ENCODE results near the gene CSF3R.

CSF3R gene

DNA sequence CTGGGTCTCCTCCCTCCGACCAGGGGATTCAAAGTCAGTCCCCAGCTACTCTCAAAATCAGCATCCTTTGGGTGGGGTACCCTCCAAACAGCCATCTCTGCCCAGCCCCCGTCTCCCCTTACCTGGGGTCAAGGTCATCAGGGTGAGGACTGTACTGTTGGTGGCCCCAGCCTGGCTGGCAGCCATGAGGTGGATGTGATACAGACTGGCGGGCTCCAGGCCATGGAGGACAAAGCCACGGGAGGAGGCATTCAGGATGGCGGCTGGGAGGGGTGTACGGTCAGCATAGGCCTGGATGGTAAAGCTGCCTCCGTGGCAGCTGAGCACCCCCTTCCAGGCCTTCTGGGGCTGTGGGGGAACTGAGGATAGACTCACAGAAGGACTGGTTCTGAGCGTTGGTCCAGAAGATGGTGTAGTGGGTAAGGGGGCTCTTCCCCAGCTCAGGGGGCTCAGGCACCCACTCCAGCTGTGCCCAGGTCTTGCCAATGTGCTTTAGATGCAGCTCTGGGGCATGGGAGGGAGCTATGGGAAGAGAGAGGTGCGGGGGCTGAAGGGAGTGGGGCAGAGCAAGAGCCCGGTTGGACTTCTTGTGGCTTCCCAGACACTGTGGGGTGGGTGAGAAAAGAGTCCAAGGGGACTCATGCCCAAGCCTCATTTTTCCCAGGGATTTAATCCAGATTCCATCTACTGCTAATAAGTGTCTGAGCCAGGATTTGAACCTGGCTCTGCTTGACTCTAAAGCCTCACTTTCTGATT is 14.8 kb downstream of the CSF3R start:
- H3K9me3 ChIP-seq (ENCODE audit: control insufficient read depth, low read length): no peaks in the 10 kb centered on the region
- H3K4me3 ChIP-seq (ENCODE audit: extremely low read depth, insufficient read depth, low read length, poor library complexity, severe bottlenecking): no peak overlapping the region
- H3K36me3 ChIP-seq (ENCODE audit: control insufficient read depth, insufficient read depth, low read length): no peaks in the 10 kb centered on the region
- H3K27ac ChIP-seq (ENCODE audit: low read depth, low read length, severe bottlenecking): no peak overlapping the region
- WGBS, 2 experiments (ENCODE audit: insufficient coverage in 2 of 2): 95 to 96% methylated on average over 7 to 8 of the region's 10 CpGs
- peaks cover 12% of the 10 kb centered on the region for H3K4me1 ChIP-seq (ENCODE audit: control insufficient read depth, insufficient read depth, low read length, poor library complexity, severe bottlenecking)

DNA sequence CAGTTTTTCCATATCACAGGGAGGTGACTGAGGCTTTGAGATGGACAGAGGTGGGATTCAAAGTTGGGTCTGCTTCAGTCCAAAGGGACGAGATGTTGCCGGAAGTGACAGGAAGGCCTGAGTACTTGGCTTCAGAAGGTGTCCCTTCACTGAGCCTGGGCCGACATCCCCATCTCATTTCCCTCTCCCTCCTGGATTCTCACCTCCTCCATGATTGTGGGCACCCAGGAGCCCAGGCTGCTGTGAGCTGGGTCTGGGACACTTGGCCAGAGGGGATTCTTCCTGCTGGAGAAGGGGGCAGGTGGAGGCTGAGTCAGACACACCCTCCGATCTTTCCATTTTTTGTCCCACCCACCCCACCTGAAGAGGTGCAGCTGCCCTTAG is 15.7 kb downstream of the CSF3R start:
- Histone ChIP-seq H3K27ac (ENCODE audit: low read depth, low read length, severe bottlenecking) (no peak overlapping the region), H3K4me1 (ENCODE audit: control insufficient read depth, insufficient read depth, low read length, poor library complexity, severe bottlenecking) (peaks cover 12% of the 10 kb centered on the region), H3K9me3 (ENCODE audit: control insufficient read depth, low read length) (no peaks in the 10 kb centered on the region), H3K36me3 (ENCODE audit: control insufficient read depth, insufficient read depth, low read length) (peaks cover 6% of the 10 kb centered on the region), H3K4me3 (ENCODE audit: extremely low read depth, insufficient read depth, low read length, poor library complexity, severe bottlenecking) (no peak overlapping the region)
- WGBS, 2 experiments (ENCODE audit: insufficient coverage in 2 of 2): 93 to 100% methylated on average over 2 to 3 of the region's 4 CpGs

DNA sequence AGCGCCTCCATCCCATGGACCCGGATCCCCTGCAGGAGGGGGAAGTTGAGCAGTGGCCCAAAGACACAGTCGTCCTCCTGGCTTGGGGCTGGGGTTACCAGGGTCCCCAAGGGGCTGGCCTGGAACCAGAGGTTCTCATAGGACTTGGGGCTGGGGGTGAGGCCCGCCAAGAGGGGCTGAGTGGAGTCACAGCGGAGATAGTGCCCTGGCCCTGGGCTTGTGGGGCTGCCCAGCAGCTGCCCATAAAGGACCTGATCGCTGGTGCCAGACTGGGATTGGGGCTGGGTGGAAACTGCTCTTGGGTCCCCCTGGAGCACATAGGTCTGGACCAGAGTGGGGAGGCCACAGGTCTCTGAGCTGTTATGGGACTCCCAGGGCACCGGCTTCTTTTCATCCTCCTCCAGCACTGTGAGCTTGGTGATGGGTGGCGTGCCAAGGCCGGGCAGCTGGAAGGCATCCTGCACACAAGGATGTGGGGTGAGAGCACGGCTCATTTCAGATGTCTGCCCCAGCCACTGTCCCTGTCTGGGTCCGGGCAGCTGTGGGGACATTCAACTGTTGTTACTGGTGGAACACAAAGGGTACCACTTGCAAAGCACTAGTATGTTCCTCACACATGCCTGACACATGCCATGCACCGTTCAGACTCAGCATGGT is 16.2 kb downstream of the CSF3R start:
- Histone ChIP-seq H3K4me3 (ENCODE audit: extremely low read depth, insufficient read depth, low read length, poor library complexity, severe bottlenecking) (no peak overlapping the region), H3K4me1 (ENCODE audit: control insufficient read depth, insufficient read depth, low read length, poor library complexity, severe bottlenecking) (peaks cover 12% of the 10 kb centered on the region), H3K27ac (ENCODE audit: low read depth, low read length, severe bottlenecking) (peak overlapping the region; percentile 29), H3K36me3 (ENCODE audit: control insufficient read depth, insufficient read depth, low read length) (peaks cover 11% of the 10 kb centered on the region), H3K9me3 (ENCODE audit: control insufficient read depth, low read length) (no peaks in the 10 kb centered on the region)
- WGBS, 2 experiments (ENCODE audit: insufficient coverage in 2 of 2): 90 to 94% methylated on average over 7 to 11 of the region's 12 CpGs

DNA sequence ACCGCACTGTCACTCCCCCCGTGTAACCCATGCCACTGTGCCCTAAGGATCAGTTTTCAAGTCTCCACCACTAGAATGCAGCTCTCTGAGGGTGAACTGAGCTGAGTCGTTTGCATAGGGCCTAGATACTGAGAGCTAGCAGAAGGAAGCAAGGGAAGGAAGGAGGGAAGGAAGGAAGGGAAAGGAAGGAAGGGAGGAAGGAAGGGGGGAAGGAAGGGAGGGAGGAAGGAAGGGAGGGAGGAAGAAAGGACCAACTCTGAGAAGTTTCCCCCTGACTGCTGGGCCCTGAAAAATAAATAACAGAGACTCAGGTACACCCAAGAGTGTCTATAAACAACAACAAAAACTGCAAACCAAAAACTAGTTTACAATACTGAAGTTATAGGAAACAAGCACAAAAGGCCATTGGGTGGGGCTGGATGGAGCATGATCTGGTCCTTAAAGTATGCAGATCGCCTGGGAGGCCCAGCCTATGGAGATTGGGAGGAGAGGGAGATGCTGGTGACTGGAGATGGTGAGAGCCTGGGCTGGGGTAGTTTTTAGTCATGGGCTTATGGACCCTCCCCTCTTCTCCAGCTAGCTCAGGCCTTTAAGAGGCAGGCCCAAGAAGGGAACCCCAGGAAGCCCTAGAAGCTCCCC is 16.9 kb downstream of the CSF3R start:
- 20 to 48% methylated on average over 2 of the region's 4 CpGs for whole genome bisulfite sequencing, 2 experiments (ENCODE audit: insufficient coverage in 2 of 2)
- Histone ChIP-seq H3K27ac (ENCODE audit: low read depth, low read length, severe bottlenecking) (peak overlapping the region; percentile 99), H3K4me1 (ENCODE audit: control insufficient read depth, insufficient read depth, low read length, poor library complexity, severe bottlenecking) (peaks cover 12% of the 10 kb centered on the region), H3K4me3 (ENCODE audit: extremely low read depth, insufficient read depth, low read length, poor library complexity, severe bottlenecking) (no peak overlapping the region), H3K9me3 (ENCODE audit: control insufficient read depth, low read length) (no peaks in the 10 kb centered on the region), H3K36me3 (ENCODE audit: control insufficient read depth, insufficient read depth, low read length) (peaks cover 17% of the 10 kb centered on the region)

DNA sequence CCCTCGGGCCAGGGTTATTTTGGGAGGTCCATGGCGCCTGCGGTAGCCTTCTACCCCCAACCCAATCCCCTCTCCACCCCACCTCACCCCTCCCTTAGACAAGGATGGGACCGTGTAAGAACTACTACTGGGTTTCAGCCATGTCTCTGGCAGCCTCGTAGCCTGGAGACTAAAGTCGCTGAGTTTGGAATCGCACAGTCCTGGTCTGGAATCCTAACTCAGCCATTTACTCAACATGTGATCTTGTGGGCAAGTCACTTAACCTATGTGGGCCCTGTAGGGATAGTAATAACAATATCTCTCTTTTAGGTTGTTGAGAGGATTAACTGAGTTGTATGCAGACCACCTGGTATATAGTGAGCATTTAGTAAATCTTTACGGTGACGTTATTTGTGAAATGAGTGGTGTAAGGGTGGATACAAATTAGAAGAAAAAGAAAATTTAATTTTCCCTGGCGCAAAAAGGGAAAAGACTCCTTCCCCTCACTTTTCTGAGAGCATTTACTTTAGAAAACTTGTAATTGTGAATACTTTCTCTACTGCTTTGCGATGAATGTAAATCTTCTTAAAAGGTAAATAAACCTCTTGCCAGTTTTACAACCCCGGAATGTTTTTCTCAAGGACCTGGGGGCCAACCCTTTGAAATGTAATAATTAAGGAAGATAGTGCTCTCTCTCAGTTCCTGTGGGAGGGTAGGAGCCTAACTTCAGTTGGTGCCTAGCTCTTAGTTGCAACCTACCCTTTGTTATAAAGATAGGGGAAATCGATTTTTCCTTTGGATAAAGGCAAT is 17.9 kb downstream of the CSF3R start:
- Histone ChIP-seq H3K4me1 (ENCODE audit: control insufficient read depth, insufficient read depth, low read length, poor library complexity, severe bottlenecking) (peaks cover 12% of the 10 kb centered on the region), H3K27ac (ENCODE audit: low read depth, low read length, severe bottlenecking) (peak overlapping the region; percentile 99), H3K36me3 (ENCODE audit: control insufficient read depth, insufficient read depth, low read length) (peaks cover 28% of the 10 kb centered on the region), H3K9me3 (ENCODE audit: control insufficient read depth, low read length) (no peaks in the 10 kb centered on the region), H3K4me3 (ENCODE audit: extremely low read depth, insufficient read depth, low read length, poor library complexity, severe bottlenecking) (peak overlapping the region; percentile 89)
- WGBS, 2 experiments (ENCODE audit: insufficient coverage in 2 of 2): 5 to 22% methylated on average over 7 of the region's 13 CpGs

DNA sequence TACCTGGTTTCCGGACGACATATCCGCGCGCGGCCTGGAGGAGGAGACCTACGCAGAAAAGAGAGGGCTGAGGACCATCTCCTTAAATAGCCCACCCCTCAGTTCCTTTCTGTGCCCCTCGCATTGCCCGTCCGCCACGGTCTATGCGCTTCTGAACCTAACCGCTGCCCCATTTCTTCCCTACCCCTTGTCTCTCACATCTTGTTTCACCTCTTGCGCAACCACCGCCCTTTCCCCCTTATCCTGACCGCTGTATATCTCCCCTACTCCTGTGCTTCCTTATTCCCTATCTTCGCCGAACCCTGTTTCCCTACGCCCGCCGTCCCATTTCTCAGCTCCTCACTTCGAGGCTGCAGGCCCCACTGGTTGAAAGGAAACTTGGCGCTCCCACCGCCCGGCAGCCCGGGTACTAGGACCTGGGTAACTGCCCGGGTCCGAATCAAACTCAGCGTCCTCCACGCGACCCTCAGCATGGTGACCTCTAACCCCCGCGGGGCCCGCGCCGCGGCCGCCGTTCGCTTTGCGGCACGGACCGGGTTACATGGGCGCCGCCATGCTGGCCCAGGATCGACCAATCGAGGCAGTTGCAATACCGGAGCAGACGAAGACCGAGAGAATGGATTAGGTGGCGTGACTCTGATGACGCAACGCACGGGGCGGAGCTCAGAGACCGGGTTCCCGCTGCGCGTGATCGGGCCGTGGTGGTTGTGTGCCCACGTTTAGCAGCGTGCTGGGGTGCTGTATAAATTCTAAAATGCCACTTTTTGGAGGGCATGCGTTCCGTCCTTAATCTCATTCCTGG is 18.7 kb downstream of the CSF3R start, which contains the start of gene MRPS15:
Gene MRPS15 (minus strand): TSS at position 582 of the 802 bp plus-strand sequence. CDS start 109 bp downstream, at position 473.
- WGBS, 2 experiments (ENCODE audit: insufficient coverage in 2 of 2): 0 to 1% methylated on average over 60 to 63 of the region's 65 CpGs
- Histone ChIP-seq H3K27ac (ENCODE audit: low read depth, low read length, severe bottlenecking) (peak within 1 kb of the TSS; percentile 99), H3K9me3 (ENCODE audit: control insufficient read depth, low read length) (no peaks in the 10 kb centered on the region)

DNA sequence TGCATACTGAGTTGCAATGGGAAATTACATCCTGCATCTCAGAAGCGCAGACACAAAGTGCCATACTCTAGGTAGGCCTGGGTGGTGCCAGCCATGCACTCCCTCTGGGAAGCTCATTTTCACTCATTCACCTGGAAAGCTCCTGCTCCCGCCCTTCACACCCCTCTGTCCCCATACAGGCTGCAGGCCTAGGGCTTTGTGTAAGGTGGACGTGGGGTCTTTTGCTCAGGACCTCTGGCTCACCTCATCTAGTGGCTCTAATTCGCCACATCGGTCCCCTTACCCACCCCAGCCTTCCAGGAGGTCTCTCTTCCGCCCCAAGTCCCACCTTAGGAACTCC is 19.3 kb downstream of the CSF3R start:
- H3K4me1 ChIP-seq (ENCODE audit: control insufficient read depth, insufficient read depth, low read length, poor library complexity, severe bottlenecking): peaks cover 12% of the 10 kb centered on the region
- peak overlapping the region; percentile 89 for H3K4me3 ChIP-seq (ENCODE audit: extremely low read depth, insufficient read depth, low read length, poor library complexity, severe bottlenecking)
- peaks cover 41% of the 10 kb centered on the region for H3K36me3 ChIP-seq (ENCODE audit: control insufficient read depth, insufficient read depth, low read length)
- peak overlapping the region; percentile 99 for H3K27ac ChIP-seq (ENCODE audit: low read depth, low read length, severe bottlenecking)
- H3K9me3 ChIP-seq (ENCODE audit: control insufficient read depth, low read length): no peaks in the 10 kb centered on the region
- whole genome bisulfite sequencing, 2 experiments (ENCODE audit: insufficient coverage in 2 of 2): 11 to 33% methylated on average over 1 to 4 of the region's 6 CpGs

More for the DNA sequence above, 18.7 kb downstream of the CSF3R start, which contains the start of gene MRPS15:
- Histone ChIP-seq H3K36me3 (ENCODE audit: control insufficient read depth, insufficient read depth, low read length) (peaks cover 35% of the 10 kb centered on the region), H3K4me3 (ENCODE audit: extremely low read depth, insufficient read depth, low read length, poor library complexity, severe bottlenecking) (peak within 1 kb of the TSS; percentile 89), H3K4me1 (ENCODE audit: control insufficient read depth, insufficient read depth, low read length, poor library complexity, severe bottlenecking) (peaks cover 12% of the 10 kb centered on the region)

DNA sequence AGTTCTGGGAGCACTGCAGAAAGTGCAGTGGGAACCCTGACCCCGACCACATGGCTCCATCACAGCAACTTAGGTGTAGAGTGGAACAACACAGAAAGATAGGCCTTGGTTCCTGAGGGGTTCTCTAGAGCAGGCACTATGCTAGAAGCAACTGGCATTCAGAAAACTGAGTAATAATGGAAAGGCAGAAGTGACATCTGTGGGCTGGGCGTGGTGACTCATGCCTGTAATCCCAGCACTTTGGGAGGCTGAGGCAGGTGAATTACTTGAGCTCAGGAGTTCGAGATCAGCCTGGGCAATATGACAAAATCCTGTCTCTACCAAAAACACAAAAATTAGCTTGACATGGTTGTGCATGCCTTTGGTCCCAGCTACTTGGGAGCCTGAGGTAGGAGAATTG is 23.8 kb downstream of the CSF3R start:
- H3K9me3 ChIP-seq (ENCODE audit: control insufficient read depth, low read length): no peaks in the 10 kb centered on the region
- H3K36me3 ChIP-seq (ENCODE audit: control insufficient read depth, insufficient read depth, low read length): peaks cover 84% of the 10 kb centered on the region
- no peaks in the 10 kb centered on the region for H3K4me1 ChIP-seq (ENCODE audit: control insufficient read depth, insufficient read depth, low read length, poor library complexity, severe bottlenecking)
- no peak overlapping the region for H3K4me3 ChIP-seq (ENCODE audit: extremely low read depth, insufficient read depth, low read length, poor library complexity, severe bottlenecking)
- H3K27ac ChIP-seq (ENCODE audit: low read depth, low read length, severe bottlenecking): no peak overlapping the region
- whole genome bisulfite sequencing, 2 experiments (ENCODE audit: insufficient coverage in 2 of 2): 100% methylated on average over 2 to 3 of the region's 3 CpGs

DNA sequence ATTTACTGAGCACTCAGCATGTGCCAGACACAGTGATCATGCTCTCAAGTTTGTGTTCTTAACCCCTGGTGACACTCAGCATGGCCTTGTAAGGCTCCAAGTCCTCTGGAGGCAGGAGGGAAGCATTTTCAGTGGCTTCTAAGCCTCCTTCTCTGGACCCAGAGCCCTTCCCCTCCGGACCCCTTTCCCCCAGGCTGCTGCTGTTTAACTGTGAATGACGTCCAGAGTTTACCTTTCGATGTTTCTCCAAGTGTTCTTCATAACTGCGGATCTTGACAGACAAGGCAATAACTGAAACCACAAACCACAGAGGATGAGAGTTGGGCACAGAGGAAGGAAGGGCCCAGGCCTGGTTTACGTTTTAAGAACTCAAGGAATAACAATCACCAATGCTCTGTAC is 25.0 kb downstream of the CSF3R start:
- no peak overlapping the region for H3K27ac ChIP-seq (ENCODE audit: low read depth, low read length, severe bottlenecking)
- WGBS, 2 experiments (ENCODE audit: insufficient coverage in 2 of 2): 81 to 93% methylated on average over 3 to 5 of the region's 5 CpGs
- H3K4me3 ChIP-seq (ENCODE audit: extremely low read depth, insufficient read depth, low read length, poor library complexity, severe bottlenecking): no peak overlapping the region
- no peaks in the 10 kb centered on the region for H3K4me1 ChIP-seq (ENCODE audit: control insufficient read depth, insufficient read depth, low read length, poor library complexity, severe bottlenecking)
- H3K9me3 ChIP-seq (ENCODE audit: control insufficient read depth, low read length): no peaks in the 10 kb centered on the region
- H3K36me3 ChIP-seq (ENCODE audit: control insufficient read depth, insufficient read depth, low read length): peaks cover 84% of the 10 kb centered on the region

DNA sequence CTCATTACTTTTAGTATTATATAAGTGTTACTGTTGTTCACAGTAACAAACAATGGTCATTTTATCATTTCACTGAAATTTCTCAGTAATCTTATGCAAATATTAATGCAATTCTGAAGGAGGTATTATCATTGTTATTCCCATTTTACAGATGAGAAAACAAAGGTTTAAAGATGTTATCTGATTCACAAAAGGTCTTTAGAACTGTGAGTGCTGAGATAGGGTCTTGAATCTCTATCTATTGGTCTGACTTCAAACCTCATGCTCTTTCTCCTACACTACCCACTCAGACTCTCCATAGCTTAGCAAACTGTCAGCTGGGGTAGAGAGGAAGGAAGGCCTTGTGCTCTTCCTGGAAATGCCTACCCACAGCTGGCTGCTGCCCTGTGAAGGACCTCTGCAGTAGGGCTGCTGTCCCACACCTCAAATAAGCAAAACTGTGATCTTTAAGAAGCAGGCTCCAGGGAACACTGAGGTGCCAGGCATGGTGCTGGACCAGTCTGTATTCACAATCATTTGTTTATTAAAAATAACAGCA is 26.3 kb downstream of the CSF3R start:
- peaks cover 72% of the 10 kb centered on the region for H3K36me3 ChIP-seq (ENCODE audit: control insufficient read depth, insufficient read depth, low read length)
- no peaks in the 10 kb centered on the region for H3K9me3 ChIP-seq (ENCODE audit: control insufficient read depth, low read length)
- no peak overlapping the region for H3K27ac ChIP-seq (ENCODE audit: low read depth, low read length, severe bottlenecking)
- H3K4me1 ChIP-seq (ENCODE audit: control insufficient read depth, insufficient read depth, low read length, poor library complexity, severe bottlenecking): no peaks in the 10 kb centered on the region
- no peak overlapping the region for H3K4me3 ChIP-seq (ENCODE audit: extremely low read depth, insufficient read depth, low read length, poor library complexity, severe bottlenecking)

Measured in mesodermal cell (in vitro differentiated cells).